Neural progenitor cell (in vitro differentiated cells): ENCODE data around the gene CCNC. TPM values are rescaled to one million over a fixed set of nuclear protein-coding genes. Genes with fewer than 3 reads are reported as not detected.

Experiments used
- DNase-seq: peaks from one replicate; pipeline ENCODE4 v3.0.0-alpha.2; 2016; ENCODE audit warnings: low spot score
- H2AFZ ChIP-seq: fragments of 200-600 bp; sonication (generic); replicated peaks from 2 replicates; pipeline ENCODE4 v1.6.1; 2016; ENCODE audit warnings: antibody characterized with exemption
- H3F3A ChIP-seq: fragments of 200-600 bp; sonication (generic); 2 replicates; pipeline ENCODE4 v1.6.1; 2016; ENCODE audit warnings: antibody characterized with exemption, low read depth
- H3K27ac ChIP-seq: fragments of 200-600 bp; sonication (generic); 2 replicates; pipeline ENCODE4 v1.5.1; 2016; ENCODE audit warnings: mild to moderate bottlenecking
- H3K27me3 ChIP-seq: fragments of 200-600 bp; sonication (generic); 2 replicates; pipeline ENCODE4 v1.6.1; 2016; ENCODE audit warnings: mild to moderate bottlenecking, moderate library complexity
- H3K36me3 ChIP-seq: fragments of 200-600 bp; sonication (generic); 2 replicates; pipeline ENCODE4 v1.5.1; 2016
- H3K4me1 ChIP-seq: fragments of 200-600 bp; sonication (generic); 2 replicates; pipeline ENCODE4 v1.6.1; 2016; ENCODE audit warnings: mixed run types
- H3K4me2 ChIP-seq: fragments of 200-600 bp; sonication (generic); 2 replicates; pipeline ENCODE4 v1.6.1; 2016
- H3K4me3 ChIP-seq: fragments of 200-600 bp; sonication (generic); 2 replicates; pipeline ENCODE4 v1.5.1; 2016
- H3K79me2 ChIP-seq: fragments of 200-600 bp; sonication (generic); 2 replicates; pipeline ENCODE4 v1.6.1; 2016; ENCODE audit warnings: low read depth
- H3K9ac ChIP-seq: fragments of 200-600 bp; sonication (generic); 2 replicates; pipeline ENCODE4 v1.6.1; 2016
- H3K9me3 ChIP-seq: fragments of 200-600 bp; sonication (generic); 2 replicates; pipeline ENCODE4 v1.5.1; 2016; ENCODE audit warnings: low read depth
- H4K20me1 ChIP-seq: fragments of 200-600 bp; sonication (generic); 2 replicates; pipeline ENCODE4 v1.6.1; 2016; ENCODE audit warnings: low read depth
- H3K27ac Mint-ChIP-seq: 3 replicates; pipeline ENCODE4 v1.8.0; 2021; ENCODE audit warnings: mixed read lengths
- H3K27me3 Mint-ChIP-seq: 2 replicates; pipeline ENCODE4 v1.8.0; 2022; ENCODE audit warnings: low read depth, mild to moderate bottlenecking, inconsistent platforms, moderate library complexity, mixed read lengths; ENCODE audit not compliant: insufficient read depth
- H3K36me3 Mint-ChIP-seq: 3 replicates; pipeline ENCODE4 v1.8.0; 2021; ENCODE audit warnings: mixed read lengths
- H3K4me1 Mint-ChIP-seq: 3 replicates; pipeline ENCODE4 v1.8.0; 2021; ENCODE audit warnings: mixed read lengths
- H3K4me3 Mint-ChIP-seq: 3 replicates; pipeline ENCODE4 v1.8.0; 2021; ENCODE audit warnings: mild to moderate bottlenecking, moderate library complexity, mixed read lengths
- H3K9me3 Mint-ChIP-seq: 3 replicates; pipeline ENCODE4 v1.8.0; 2020; ENCODE audit warnings: mixed read lengths
- EZH2 ChIP-seq: fragments of 200-600 bp; sonication (generic); IDR thresholded peaks from 2 replicates; pipeline ENCODE4 v1.6.1; 2017; ENCODE audit warnings: antibody characterized with exemption, mild to moderate bottlenecking, moderate library complexity
- EZH2phosphoT487 ChIP-seq: fragments of 200-600 bp; sonication (generic); IDR thresholded peaks from 2 replicates; pipeline ENCODE4 v1.6.1; 2017; ENCODE audit warnings: antibody characterized with exemption
- small RNA-seq: library from RNA; depleted of rRNA; stranded (forward); fragments of <200 nt; gene quantifications from one replicate; pipeline ENCODE3, GENCODE V24; 2015
- total RNA-seq: library from RNA; depleted of rRNA; stranded (reverse); fragments of >200 nt; gene quantifications from 2 replicates; pipeline ENCODE4 v1.2.3, GENCODE V29; 2015; ENCODE audit warnings: low replicate concordance
- TF ChIP-seq, protein P1 (sequence below): fragments of 200-600 bp; sonication (generic); IDR thresholded peaks from 2 replicates; pipeline ENCODE4 v1.5.1; 2017; ENCODE audit warnings: antibody characterized with exemption, mild to moderate bottlenecking

Gene CCNC
- total RNA-seq, 1 donor from 2014 or later = 157 TPM

DNA sequence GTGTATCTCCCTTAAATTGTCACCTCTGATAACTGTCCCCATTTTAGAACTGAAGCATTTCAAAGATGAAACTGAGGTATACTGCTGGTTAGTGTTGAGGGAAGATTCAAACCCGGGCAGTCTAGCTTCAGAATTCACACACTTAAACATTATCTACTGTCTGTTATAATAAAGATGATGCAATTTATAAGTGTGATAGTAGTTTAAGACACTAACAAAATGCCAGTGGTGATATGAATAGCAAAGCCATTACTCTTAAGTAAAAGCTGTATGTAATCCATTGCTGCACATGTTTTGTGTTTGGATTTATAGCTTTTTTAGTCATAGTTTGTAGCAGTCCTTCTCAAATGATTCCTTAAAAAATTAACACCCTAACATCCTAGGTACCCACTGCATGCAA is 73.0 kb downstream of the CCNC start:
- Histone ChIP-seq H2AFZ (no peak overlapping the region), H4K20me1 (no peaks in the 10 kb centered on the region), H3K9ac (no peak overlapping the region), H3K9me3 (no peaks in the 10 kb centered on the region), H3K4me3 (no peak overlapping the region), H3K4me1 (no peaks in the 10 kb centered on the region), H3K36me3 (no peaks in the 10 kb centered on the region), H3K4me2 (no peak overlapping the region), H3K79me2 (no peaks in the 10 kb centered on the region), H3F3A (no peaks in the 10 kb centered on the region), H3K27me3 (no peaks in the 10 kb centered on the region), H3K27ac (no peak overlapping the region)
- H3K27ac Mint-ChIP-seq = no peak overlapping the region
- TF ChIP-seq EZH2 = no peak
- TF ChIP-seq EZH2phosphoT487 = no peak
- TF ChIP-seq, protein P1, sequence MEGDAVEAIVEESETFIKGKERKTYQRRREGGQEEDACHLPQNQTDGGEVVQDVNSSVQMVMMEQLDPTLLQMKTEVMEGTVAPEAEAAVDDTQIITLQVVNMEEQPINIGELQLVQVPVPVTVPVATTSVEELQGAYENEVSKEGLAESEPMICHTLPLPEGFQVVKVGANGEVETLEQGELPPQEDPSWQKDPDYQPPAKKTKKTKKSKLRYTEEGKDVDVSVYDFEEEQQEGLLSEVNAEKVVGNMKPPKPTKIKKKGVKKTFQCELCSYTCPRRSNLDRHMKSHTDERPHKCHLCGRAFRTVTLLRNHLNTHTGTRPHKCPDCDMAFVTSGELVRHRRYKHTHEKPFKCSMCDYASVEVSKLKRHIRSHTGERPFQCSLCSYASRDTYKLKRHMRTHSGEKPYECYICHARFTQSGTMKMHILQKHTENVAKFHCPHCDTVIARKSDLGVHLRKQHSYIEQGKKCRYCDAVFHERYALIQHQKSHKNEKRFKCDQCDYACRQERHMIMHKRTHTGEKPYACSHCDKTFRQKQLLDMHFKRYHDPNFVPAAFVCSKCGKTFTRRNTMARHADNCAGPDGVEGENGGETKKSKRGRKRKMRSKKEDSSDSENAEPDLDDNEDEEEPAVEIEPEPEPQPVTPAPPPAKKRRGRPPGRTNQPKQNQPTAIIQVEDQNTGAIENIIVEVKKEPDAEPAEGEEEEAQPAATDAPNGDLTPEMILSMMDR = no peak
- H3K9me3 Mint-ChIP-seq = no peaks in the 10 kb centered on the region
- no peaks in the 10 kb centered on the region for H3K27me3 Mint-ChIP-seq
- H3K4me1 Mint-ChIP-seq = no peaks in the 10 kb centered on the region
- DNase-seq = no peak
- H3K36me3 Mint-ChIP-seq = peaks cover 2% of the 10 kb centered on the region
- H3K4me3 Mint-ChIP-seq = no peak overlapping the region

Small RNA genes within 50 kb of the gene (small RNA-seq; reads per million reads assigned to genes)
- not detected for gene RF00019

Other genes starting within 250 kb of the CCNC start
- gene FAXC, start 219.0 kb downstream of the CCNC start, total RNA-seq = 13.5 and 23.0 TPM in 2 replicates
- 7.8 and 16.2 TPM in 2 replicates for gene COQ3, start 174.5 kb downstream of the CCNC start, total RNA-seq
- gene PNISR, start 143.4 kb downstream of the CCNC start, total RNA-seq = 266 and 498 TPM in 2 replicates
- gene USP45, start 53.2 kb downstream of the CCNC start, total RNA-seq = 21.4 and 32.2 TPM in 2 replicates
- gene PRDM13, start 38.2 kb upstream of the CCNC start, total RNA-seq = not detected in 2 replicates